Transverse colon (tissue), 3 donors: ENCODE data around the gene RGPD8.

Experiments
- POLR2A ChIP-seq: fragments of 450-650 bp; IDR thresholded peaks from one replicate; pipeline ENCODE4 v1.6.1; 2016; ENCODE audit warnings: antibody characterized with exemption, mild to moderate bottlenecking, moderate library complexity
- TF ChIP-seq, protein P1 (sequence below), 5 experiments: fragments of 200-600 bp in 3 of 5; fragments of 450-650 bp in 2 of 5; sonication (generic) in 3 of 5; IDR thresholded peaks; 1 replicate in 2 of 5; 2 replicates in 3 of 5; pipeline ENCODE4 v1.5.1; 2016 to 2017; ENCODE audit warnings: antibody characterized with exemption in 5 of 5, inconsistent platforms in 3 of 5, mild to moderate bottlenecking in 2 of 5, moderate library complexity in 1 of 5

- TF ChIP-seq, protein P1, sequence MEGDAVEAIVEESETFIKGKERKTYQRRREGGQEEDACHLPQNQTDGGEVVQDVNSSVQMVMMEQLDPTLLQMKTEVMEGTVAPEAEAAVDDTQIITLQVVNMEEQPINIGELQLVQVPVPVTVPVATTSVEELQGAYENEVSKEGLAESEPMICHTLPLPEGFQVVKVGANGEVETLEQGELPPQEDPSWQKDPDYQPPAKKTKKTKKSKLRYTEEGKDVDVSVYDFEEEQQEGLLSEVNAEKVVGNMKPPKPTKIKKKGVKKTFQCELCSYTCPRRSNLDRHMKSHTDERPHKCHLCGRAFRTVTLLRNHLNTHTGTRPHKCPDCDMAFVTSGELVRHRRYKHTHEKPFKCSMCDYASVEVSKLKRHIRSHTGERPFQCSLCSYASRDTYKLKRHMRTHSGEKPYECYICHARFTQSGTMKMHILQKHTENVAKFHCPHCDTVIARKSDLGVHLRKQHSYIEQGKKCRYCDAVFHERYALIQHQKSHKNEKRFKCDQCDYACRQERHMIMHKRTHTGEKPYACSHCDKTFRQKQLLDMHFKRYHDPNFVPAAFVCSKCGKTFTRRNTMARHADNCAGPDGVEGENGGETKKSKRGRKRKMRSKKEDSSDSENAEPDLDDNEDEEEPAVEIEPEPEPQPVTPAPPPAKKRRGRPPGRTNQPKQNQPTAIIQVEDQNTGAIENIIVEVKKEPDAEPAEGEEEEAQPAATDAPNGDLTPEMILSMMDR (IDR thresholded peaks at IDR 0.05): no peak
- no peak for TF ChIP-seq POLR2A
Measured at GRCh38 chr2:112339986-112340385, 93.5 kb downstream of the RGPD8 start.
